GM13977 (cell line): ENCODE measurements around the gene IKZF1.

Source experiments
- DNase-seq: peaks from one replicate; pipeline ENCODE4 v3.0.0; 2012; ENCODE audit warnings: low spot score
- in situ Hi-C: fragments of 300-500 bp; cut with MboI; formaldehyde crosslinking; loops from one replicate; pipeline ENCODE4 v1.12.0; 2022; ENCODE audit warnings: low sequenced_read_pairs, low pct_unique_long_range_greater_than_20kb, mixed read lengths, inconsistent platforms; ENCODE audit not compliant: unreplicated experiment
- TF ChIP-seq, protein P1 (sequence below): IDR thresholded peaks from 2 replicates; pipeline ENCODE4 v1.5.1; 2012; ENCODE audit warnings: mild to moderate bottlenecking, control low read depth; ENCODE audit not compliant: insufficient read depth; ENCODE audit errors: extremely low read depth, missing control alignments

The IKZF1 gene

DNA sequence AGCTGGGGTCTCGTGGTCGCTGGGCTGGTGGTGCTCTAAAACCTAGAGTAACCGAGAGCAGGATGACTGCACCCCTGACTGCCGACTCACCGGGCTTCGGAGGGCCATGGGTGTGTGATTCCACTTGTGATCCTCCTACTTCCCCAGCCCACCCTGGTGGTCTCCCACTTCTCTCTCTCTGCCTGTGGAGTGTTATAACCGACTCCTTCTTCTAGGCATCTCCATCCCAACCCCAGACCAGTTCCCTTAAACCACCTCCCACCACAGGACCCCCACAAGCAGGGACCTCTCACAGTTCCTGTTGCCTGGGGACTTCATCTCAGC is 52.4 kb downstream of the IKZF1 start:
- in situ Hi-C loops, result loop anchor here (25.0 kb wide), 1 partner anchor 220 kb away; no protein-coding TSS in a partner anchor
- TF ChIP-seq, protein P1, sequence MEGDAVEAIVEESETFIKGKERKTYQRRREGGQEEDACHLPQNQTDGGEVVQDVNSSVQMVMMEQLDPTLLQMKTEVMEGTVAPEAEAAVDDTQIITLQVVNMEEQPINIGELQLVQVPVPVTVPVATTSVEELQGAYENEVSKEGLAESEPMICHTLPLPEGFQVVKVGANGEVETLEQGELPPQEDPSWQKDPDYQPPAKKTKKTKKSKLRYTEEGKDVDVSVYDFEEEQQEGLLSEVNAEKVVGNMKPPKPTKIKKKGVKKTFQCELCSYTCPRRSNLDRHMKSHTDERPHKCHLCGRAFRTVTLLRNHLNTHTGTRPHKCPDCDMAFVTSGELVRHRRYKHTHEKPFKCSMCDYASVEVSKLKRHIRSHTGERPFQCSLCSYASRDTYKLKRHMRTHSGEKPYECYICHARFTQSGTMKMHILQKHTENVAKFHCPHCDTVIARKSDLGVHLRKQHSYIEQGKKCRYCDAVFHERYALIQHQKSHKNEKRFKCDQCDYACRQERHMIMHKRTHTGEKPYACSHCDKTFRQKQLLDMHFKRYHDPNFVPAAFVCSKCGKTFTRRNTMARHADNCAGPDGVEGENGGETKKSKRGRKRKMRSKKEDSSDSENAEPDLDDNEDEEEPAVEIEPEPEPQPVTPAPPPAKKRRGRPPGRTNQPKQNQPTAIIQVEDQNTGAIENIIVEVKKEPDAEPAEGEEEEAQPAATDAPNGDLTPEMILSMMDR, result no peak
- no peak for DNase-seq

DNA sequence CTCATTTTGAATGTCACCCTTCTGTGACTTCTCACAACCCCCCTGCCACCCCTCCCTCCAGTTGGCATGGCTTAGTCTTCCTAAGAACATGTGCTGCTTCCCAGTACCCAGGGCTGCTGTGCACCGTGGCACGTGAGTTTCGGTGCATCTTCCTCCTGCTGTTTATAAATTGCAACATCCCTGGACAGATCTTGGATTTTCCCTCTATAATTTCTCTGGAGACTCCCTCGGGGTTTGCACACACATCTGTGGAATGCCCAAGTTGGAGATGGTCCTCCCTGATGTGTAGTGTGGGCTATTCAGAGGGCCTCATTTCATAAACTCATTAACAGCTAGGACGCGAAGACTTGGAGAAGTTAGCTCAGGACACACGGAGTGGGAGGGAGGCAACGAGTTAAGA is 52.9 kb downstream of the IKZF1 start:
- in situ Hi-C loops, result loop anchor here (25.0 kb wide), 1 partner anchor 220 kb away; no protein-coding TSS in a partner anchor
- DNase-seq, result no peak
- TF ChIP-seq, protein P1, result no peak

DNA sequence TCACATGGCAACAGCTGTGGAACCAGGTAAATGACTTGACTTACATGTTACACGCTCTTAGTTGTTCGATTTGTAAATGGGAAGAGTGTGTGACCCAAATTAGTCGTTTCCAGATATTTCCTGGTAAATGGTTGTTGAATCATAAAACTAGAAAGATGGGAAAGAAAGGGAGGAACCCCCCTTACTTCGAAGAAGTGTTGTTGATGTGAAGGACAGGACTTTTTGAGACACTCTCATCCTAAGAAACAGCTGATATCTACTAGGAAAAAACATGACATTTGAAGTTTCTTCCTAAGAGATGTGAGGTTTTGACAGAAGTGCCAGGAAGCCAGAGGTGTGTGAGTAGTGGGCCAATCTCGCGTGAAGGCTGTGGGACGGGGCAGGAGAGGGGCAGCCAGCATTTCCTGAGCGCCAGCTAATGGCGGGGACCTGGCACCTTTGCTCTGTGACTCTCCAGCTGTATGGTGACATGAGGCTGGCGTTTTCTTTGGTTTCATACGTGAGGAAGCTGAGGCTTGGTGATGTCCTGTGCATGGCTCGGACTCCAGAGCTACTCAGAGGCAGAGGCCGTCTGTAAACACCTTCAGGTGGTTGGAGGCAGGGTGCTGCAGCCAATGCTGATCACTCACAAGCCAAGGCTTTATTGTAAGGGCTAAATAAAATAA is 53.7 kb downstream of the IKZF1 start:
- in situ Hi-C loops, result loop anchor here (25.0 kb wide), 1 partner anchor 221 kb away; no protein-coding TSS in a partner anchor
- no peak for DNase-seq
- TF ChIP-seq, protein P1, result no peak

DNA sequence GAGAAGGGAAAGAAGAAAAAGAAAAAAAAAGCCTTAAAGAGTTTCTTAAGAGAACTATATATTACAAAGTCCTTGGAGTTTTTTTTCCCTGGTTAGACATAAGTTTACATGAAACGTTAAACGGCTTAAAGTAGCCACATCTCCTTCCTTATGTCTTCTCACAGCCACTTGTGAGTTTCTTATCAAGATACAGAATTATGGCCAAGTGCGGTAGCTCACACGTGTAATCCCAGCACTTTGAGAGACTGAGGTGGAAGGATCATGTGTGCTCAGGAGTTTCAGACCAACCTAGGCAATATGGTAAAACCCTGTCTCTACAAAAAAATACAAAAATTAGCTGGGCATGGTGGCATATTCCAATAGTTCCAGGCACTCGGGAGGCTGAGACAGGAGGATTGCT is 54.3 kb downstream of the IKZF1 start:
- in situ Hi-C loops, result loop anchor here (25.0 kb wide), 1 partner anchor 221 kb away; no protein-coding TSS in a partner anchor
- DNase-seq, result no peak
- TF ChIP-seq, protein P1, result no peak

DNA sequence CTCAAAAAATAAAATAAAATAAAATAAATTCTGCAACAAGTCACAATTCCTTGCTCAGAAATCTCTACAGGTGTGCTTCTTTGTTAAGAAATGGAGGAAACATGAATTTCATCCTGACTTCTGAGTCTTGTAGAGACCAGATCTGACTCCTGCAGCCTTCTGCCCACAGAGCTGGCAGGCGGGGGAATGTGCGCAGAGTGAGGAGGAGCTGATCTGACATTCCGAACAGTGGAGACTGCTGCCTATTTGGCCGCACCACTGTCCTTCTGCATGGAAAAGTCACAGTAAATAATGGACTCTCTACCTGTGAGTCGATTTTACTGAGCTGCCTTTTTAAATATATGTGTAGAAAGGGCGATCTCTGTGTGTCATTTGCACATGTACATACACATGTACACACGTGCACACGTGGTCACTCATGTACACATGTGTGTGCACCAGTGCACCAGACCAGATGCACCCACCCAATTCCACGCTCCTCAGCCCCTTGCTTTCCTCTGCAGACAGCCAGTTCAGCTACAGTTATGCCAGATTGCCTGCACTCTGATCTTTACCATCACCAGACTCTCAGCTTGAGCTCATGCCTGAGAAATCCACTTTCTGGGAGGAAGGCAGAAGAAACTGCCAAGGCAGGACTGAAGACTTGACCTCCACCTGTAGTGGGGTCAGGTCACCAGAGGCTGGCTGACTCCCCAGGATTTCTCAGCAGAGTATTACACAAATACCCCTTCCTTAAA is 54.9 kb downstream of the IKZF1 start:
- in situ Hi-C loops, result loop anchor here (25.0 kb wide), 1 partner anchor 222 kb away; no protein-coding TSS in a partner anchor

More for the DNA sequence above, 54.9 kb downstream of the IKZF1 start:
- DNase-seq, result no peak
- TF ChIP-seq, protein P1, result no peak
